PFSK-1 (cell line): ENCODE results near the gene RNF151.

Source experiments
- FOXP2 ChIP-seq: optimal IDR thresholded peaks from 2 replicates; pipeline ENCODE3; 2011; ENCODE audit warnings: borderline replicate concordance, control low read depth, inconsistent platforms; ENCODE audit not compliant: insufficient read depth; ENCODE audit errors: extremely low read length, extremely low read depth
- POLR2AphosphoS5 ChIP-seq: IDR thresholded peaks from 2 replicates; pipeline ENCODE4 v1.6.1; 2012; ENCODE audit warnings: low read depth, mild to moderate bottlenecking, control low read depth, low read length, moderate library complexity
- SIN3A ChIP-seq: IDR thresholded peaks from 2 replicates; pipeline ENCODE4 v1.6.1; 2012; ENCODE audit warnings: mild to moderate bottlenecking, low read length, moderate library complexity, borderline replicate concordance; ENCODE audit not compliant: insufficient read depth
- TAF1 ChIP-seq: IDR thresholded peaks from 2 replicates; pipeline ENCODE4 v1.6.1; 2012; ENCODE audit warnings: low read length, control low read depth, borderline replicate concordance; ENCODE audit not compliant: insufficient read depth
- TF ChIP-seq, protein P1 (sequence below), 2 experiments: IDR thresholded peaks; 2 replicates each; pipeline versions ENCODE4 v1.6.1 to v1.8.0; 2011 to 2012; ENCODE audit warnings: low read depth in 2 of 2, low read length in 2 of 2, control low read depth in 1 of 2, inconsistent platforms in 1 of 2, mild to moderate bottlenecking in 1 of 2, moderate library complexity in 1 of 2; ENCODE audit not compliant: insufficient read depth in 1 of 2

RNF151 gene

DNA sequence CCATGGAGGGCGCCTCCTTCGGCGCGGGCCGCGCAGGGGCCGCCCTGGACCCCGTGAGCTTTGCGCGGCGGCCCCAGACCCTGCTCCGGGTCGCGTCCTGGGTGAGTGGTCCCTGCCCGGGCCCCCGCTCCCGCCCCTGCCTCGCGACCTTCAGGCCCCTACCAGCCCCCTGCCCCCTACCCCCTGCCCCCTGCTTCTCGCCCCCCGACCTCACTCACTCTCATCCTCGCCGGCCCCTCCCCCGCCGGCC lies 23.4 kb downstream of the RNF151 start:
- TF ChIP-seq FOXP2 (no peak), TAF1 (no peak)
- TF ChIP-seq, protein P1, sequence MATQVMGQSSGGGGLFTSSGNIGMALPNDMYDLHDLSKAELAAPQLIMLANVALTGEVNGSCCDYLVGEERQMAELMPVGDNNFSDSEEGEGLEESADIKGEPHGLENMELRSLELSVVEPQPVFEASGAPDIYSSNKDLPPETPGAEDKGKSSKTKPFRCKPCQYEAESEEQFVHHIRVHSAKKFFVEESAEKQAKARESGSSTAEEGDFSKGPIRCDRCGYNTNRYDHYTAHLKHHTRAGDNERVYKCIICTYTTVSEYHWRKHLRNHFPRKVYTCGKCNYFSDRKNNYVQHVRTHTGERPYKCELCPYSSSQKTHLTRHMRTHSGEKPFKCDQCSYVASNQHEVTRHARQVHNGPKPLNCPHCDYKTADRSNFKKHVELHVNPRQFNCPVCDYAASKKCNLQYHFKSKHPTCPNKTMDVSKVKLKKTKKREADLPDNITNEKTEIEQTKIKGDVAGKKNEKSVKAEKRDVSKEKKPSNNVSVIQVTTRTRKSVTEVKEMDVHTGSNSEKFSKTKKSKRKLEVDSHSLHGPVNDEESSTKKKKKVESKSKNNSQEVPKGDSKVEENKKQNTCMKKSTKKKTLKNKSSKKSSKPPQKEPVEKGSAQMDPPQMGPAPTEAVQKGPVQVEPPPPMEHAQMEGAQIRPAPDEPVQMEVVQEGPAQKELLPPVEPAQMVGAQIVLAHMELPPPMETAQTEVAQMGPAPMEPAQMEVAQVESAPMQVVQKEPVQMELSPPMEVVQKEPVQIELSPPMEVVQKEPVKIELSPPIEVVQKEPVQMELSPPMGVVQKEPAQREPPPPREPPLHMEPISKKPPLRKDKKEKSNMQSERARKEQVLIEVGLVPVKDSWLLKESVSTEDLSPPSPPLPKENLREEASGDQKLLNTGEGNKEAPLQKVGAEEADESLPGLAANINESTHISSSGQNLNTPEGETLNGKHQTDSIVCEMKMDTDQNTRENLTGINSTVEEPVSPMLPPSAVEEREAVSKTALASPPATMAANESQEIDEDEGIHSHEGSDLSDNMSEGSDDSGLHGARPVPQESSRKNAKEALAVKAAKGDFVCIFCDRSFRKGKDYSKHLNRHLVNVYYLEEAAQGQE (IDR thresholded peaks at IDR 0.05; ENCODE audit: insufficient read depth in 1 of 2, low read depth in 2 of 2, low read length in 2 of 2), result no peak

GRCh38 chr16:1990351-1991134 lies 23.9 kb downstream of the RNF151 start:
- TF ChIP-seq TAF1 (no peak), POLR2AphosphoS5 (no peak), FOXP2 (no peak), SIN3A (no peak)
- TF ChIP-seq, protein P1 (IDR thresholded peaks at IDR 0.05; ENCODE audit: insufficient read depth in 1 of 2, low read depth in 2 of 2, low read length in 2 of 2), result no peak

GRCh38 chr16:1991135-1991551 lies 24.5 kb downstream of the RNF151 start:
- TF ChIP-seq POLR2AphosphoS5 (no peak), SIN3A (no peak), TAF1 (no peak), FOXP2 (no peak)
- TF ChIP-seq, protein P1 (IDR thresholded peaks at IDR 0.05; ENCODE audit: insufficient read depth in 1 of 2, low read depth in 2 of 2, low read length in 2 of 2), result no peak

DNA sequence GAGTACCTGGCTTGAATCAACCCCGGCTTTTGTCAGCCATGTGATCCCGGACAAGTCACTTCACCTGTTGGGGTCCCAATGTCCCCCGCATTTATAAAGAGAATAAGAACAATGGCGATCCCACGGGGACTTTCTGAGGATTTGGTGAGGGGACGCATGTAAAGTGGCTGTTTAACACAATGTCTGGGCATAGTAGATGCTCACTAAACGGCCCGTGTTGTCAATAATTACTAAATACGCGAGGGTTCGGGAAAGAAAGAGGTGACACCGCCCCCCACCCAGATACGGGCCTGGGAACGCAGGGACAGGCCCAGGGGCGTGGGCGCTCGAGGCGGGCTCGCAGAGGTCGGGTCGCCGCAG lies 24.9 kb downstream of the RNF151 start:
- TF ChIP-seq FOXP2 (no peak), POLR2AphosphoS5 (no peak), SIN3A (no peak), TAF1 (no peak)
- TF ChIP-seq, protein P1 (IDR thresholded peaks at IDR 0.05; ENCODE audit: insufficient read depth in 1 of 2, low read depth in 2 of 2, low read length in 2 of 2), result no peak
